ENCODE results near the gene CD22.

GRCh38 chr19:35299523-35300338, 29.3 kb upstream of the CD22 start:
- TF ChIP-seq POLR2A (IDR thresholded peaks at IDR 0.05) (no peak), CTCF (IDR thresholded peaks at IDR 0.05) (no peak)
